K562 (cell line): ENCODE results near the gene PACS1. TPM values are rescaled to one million over a fixed set of nuclear protein-coding genes. Genes with fewer than 3 reads are reported as not detected.

Experiments
- ATAC-seq: fragments of 200-7000 bp; cut with Tn5 transposase; 3 replicates; pipeline ENCODE4 v1.9.1; 2020; ENCODE audit warnings: moderate library complexity
- BruUV-seq: library from RNA; stranded (reverse); fragments of 400-500 nt; replicated peaks from 2 replicates; lab custom pipeline; 2021; lab: Mats Ljungman, UMichigan
- CTCF ChIA-PET: fragments of 300-600 bp; formaldehyde crosslinking; extraction: SDS; loops from one replicate; lab custom pipeline; 2021; ENCODE audit warnings: low intra/inter-chr PET ratio; lab: Yijun Ruan, JAX
- POLR2A ChIA-PET: fragments of 300-600, 350-650 bp; sonication (Branson Sonifier 250); formaldehyde crosslinking; extraction: SDS; loops from one replicate; lab custom pipeline; 2021; ENCODE audit warnings: antibody characterized with exemption, inconsistent platforms; lab: Yijun Ruan, JAX
- DNase-seq, 4 experiments: peaks; one replicate each; pipeline versions ENCODE4 v3.0.0 to v3.0.0-alpha.2; 2011 to 2018; ENCODE audit warnings: low spot score in 3 of 4, mixed read lengths in 3 of 4; ENCODE audit errors: extremely low read depth in 1 of 4
- FAIRE-seq: peaks from 2 replicates; lab custom pipeline; 2011; peaks lifted over from hg19 to GRCh38; lab: Jason Lieb, UNC
- H2AFZ ChIP-seq: 2 replicates; pipeline ENCODE4 v1.6.0; 2011; ENCODE audit warnings: low read depth, low read length, control low read depth, inconsistent platforms
- H3K27ac ChIP-seq: fragments of 200-600 bp; 3 replicates; pipeline ENCODE4 v1.8.0; 2011; ENCODE audit warnings: low read depth, mild to moderate bottlenecking, control low read depth, inconsistent platforms, low read length, moderate library complexity, mixed read lengths; ENCODE audit errors: extremely low read depth
- H3K27me3 ChIP-seq, 2 experiments: fragments of 300-600 bp in 1 of 2; 2 replicates in 1 of 2; 3 replicates in 1 of 2; pipeline versions ENCODE4 v1.6.0 to v1.8.0; 2011; ENCODE audit warnings: inconsistent platforms in 2 of 2, low read length in 2 of 2, mild to moderate bottlenecking in 1 of 2, mixed read lengths in 1 of 2, moderate library complexity in 1 of 2; ENCODE audit not compliant: control insufficient read depth in 2 of 2, insufficient read depth in 2 of 2
- H3K36me3 ChIP-seq: fragments of 300-600 bp; 3 replicates; pipeline ENCODE4 v1.8.0; 2011; ENCODE audit warnings: mild to moderate bottlenecking, low read length, inconsistent platforms; ENCODE audit not compliant: control insufficient read depth, insufficient read depth
- H3K4me1 ChIP-seq, 2 experiments: fragments of 200-600 bp in 1 of 2; replicated peaks in 1 of 2; 2 replicates in 1 of 2; 3 replicates in 1 of 2; pipeline versions ENCODE4 v1.5.1 to v1.8.0; 2011; ENCODE audit warnings: inconsistent platforms in 2 of 2, low read length in 2 of 2, mild to moderate bottlenecking in 1 of 2, mixed read lengths in 1 of 2, moderate library complexity in 1 of 2; ENCODE audit not compliant: control insufficient read depth in 2 of 2, insufficient read depth in 2 of 2
- H3K4me2 ChIP-seq: 2 replicates; pipeline ENCODE4 v1.6.1; 2011; ENCODE audit warnings: low read length, control low read depth, inconsistent platforms, mixed read lengths; ENCODE audit not compliant: insufficient read depth
- H3K4me3 ChIP-seq: fragments of 200-600 bp; sonication (generic), shearing (Covaris generic); 2 replicates; pipeline ENCODE4 v1.5.1; 2016; ENCODE audit warnings: control low read depth, inconsistent platforms
- H3K79me2 ChIP-seq: fragments of 200-600 bp; 3 replicates; pipeline ENCODE4 v1.8.0; 2011; ENCODE audit warnings: low read length, inconsistent platforms; ENCODE audit not compliant: control insufficient read depth, insufficient read depth
- H3K9ac ChIP-seq, 2 experiments: 2 replicates each; pipeline versions ENCODE4 v1.6.0 to v1.6.1; 2011; ENCODE audit warnings: low read depth in 2 of 2, low read length in 2 of 2, control low read depth in 1 of 2, inconsistent platforms in 1 of 2, mild to moderate bottlenecking in 1 of 2, mixed read lengths in 1 of 2; ENCODE audit not compliant: insufficient read depth in 1 of 2
- H3K9me1 ChIP-seq: one replicate; pipeline ENCODE4 v1.6.0; 2011; ENCODE audit warnings: inconsistent platforms, mild to moderate bottlenecking, low read length, moderate library complexity; ENCODE audit not compliant: control insufficient read depth, insufficient read depth
- H3K9me3 ChIP-seq: replicated peaks from 2 replicates; pipeline ENCODE4 v1.5.1; 2011; ENCODE audit warnings: low read depth, low read length, inconsistent platforms; ENCODE audit not compliant: control insufficient read depth, insufficient read depth
- H4K20me1 ChIP-seq: replicated peaks from 2 replicates; pipeline ENCODE4 v1.6.1; 2011; ENCODE audit warnings: low read length, inconsistent platforms, mixed read lengths; ENCODE audit not compliant: control insufficient read depth, insufficient read depth
- ATF7 ChIP-seq: fragments of 450-650 bp; IDR thresholded peaks from 2 replicates; pipeline ENCODE4 v1.7.1; 2014; ENCODE audit warnings: mild to moderate bottlenecking, moderate library complexity
- PBX2 ChIP-seq, 2 experiments: IDR thresholded peaks in 1 of 2; conservative IDR thresholded peaks in 1 of 2; 2 replicates each; pipeline ENCODE4 v1.6.1; 2016; ENCODE audit warnings: low read depth in 2 of 2, mild to moderate bottlenecking in 1 of 2, missing compliant biosample characterization in 1 of 2, missing genetic modification characterization in 1 of 2, moderate library complexity in 1 of 2
- SAP30 ChIP-seq: fragments of 200-600 bp; sonication (generic); IDR thresholded peaks from 2 replicates; pipeline ENCODE4 v1.6.1; 2012; ENCODE audit warnings: borderline replicate concordance, low read depth, mild to moderate bottlenecking, moderate library complexity, low read length, control low read depth, inconsistent platforms; ENCODE audit not compliant: insufficient read depth, poor library complexity, severe bottlenecking
- SNRNP70 ChIP-seq: fragments of 200-400 bp; formaldehyde crosslinking; optimal IDR thresholded peaks from 2 replicates; pipeline ENCODE3; 2017; ENCODE audit warnings: low read depth, low read length
- TBL1XR1 ChIP-seq, 2 experiments: IDR thresholded peaks; 2 replicates each; pipeline ENCODE4 v1.6.1; 2012; ENCODE audit warnings: improper control_type of control experiment in 2 of 2, low read length in 2 of 2, mild to moderate bottlenecking in 1 of 2
- TEAD4 ChIP-seq, 2 experiments: sonication (generic) in 1 of 2; formaldehyde crosslinking in 1 of 2; IDR thresholded peaks; 2 replicates each; pipeline versions ENCODE4 v1.6.1 to v1.8.0; 2012 to 2022; ENCODE audit warnings: borderline replicate concordance in 1 of 2, inconsistent platforms in 1 of 2, low read length in 1 of 2, mild to moderate bottlenecking in 1 of 2, missing genetic modification reagents in 1 of 2
- ZNF140 ChIP-seq: fragments of 250-450 bp; sonication (Bioruptor Pico); IDR thresholded peaks from 2 replicates; pipeline ENCODE4 v1.8.0; 2021; ENCODE audit warnings: moderate library complexity, mild to moderate bottlenecking, inconsistent platforms
- ZNF165 ChIP-seq: fragments of 250-450 bp; sonication (Bioruptor Pico); IDR thresholded peaks from 2 replicates; pipeline ENCODE4 v1.4.0; 2020; ENCODE audit warnings: borderline replicate concordance
- ZNF354B ChIP-seq: fragments of 250-450 bp; sonication (Bioruptor Pico); IDR thresholded peaks from 2 replicates; pipeline ENCODE4 v1.4.0; 2020
- ZNF398 ChIP-seq: fragments of 250-450 bp; sonication (Bioruptor Pico); IDR thresholded peaks from 2 replicates; pipeline ENCODE4 v1.8.0; 2021; ENCODE audit warnings: moderate library complexity, mild to moderate bottlenecking, inconsistent platforms
- ZNF77 ChIP-seq: fragments of 250-450 bp; sonication (Bioruptor Pico); IDR thresholded peaks from 2 replicates; pipeline ENCODE4 v1.5.0; 2020
- in situ Hi-C: fragments of 300-500 bp; cut with MboI; formaldehyde crosslinking; loops from 4 replicates; pipeline ENCODE4 v1.15.0; 2018; ENCODE audit warnings: inconsistent platforms, mixed read lengths
- intact Hi-C: fragments of 100-400 bp; cut with micrococcal nuclease; formaldehyde crosslinking; loops from 2 replicates; pipeline ENCODE4 v1.14.2; 2022
- polyA plus RNA-seq, 8 experiments: library from polyadenylated mRNA; depleted of rRNA in 4 of 8; stranded (reverse) in 5 of 8; unstranded in 3 of 8; fragments of >200 nt; fragmentation: Nextera tagmentation in 2 of 8; fragmentation: Illumina TruSeq in 1 of 8; extraction: Ambion mirVana in 2 of 8; extraction: Trizol in 1 of 8; gene quantifications; 2 replicates each; pipeline versions ENCODE4 v1.2.1 to v1.2.3, GENCODE V29; 2011 to 2014; ENCODE audit warnings: inconsistent platforms in 1 of 8, missing spikeins in 1 of 8
- total RNA-seq, 7 experiments: library from RNA; depleted of rRNA in 6 of 7; stranded (reverse); fragments of >200 nt in 6 of 7; fragmentation: Illumina TruSeq in 2 of 7; extraction: Trizol in 2 of 7; gene quantifications; 2 replicates each; pipeline versions ENCODE4 v1.2.1 to v1.2.3, GENCODE V29; 2011 to 2021; ENCODE audit warnings: low replicate concordance in 1 of 7
- TF ChIP-seq, protein P1 (sequence below): fragments of 450-650 bp; IDR thresholded peaks from 2 replicates; pipeline ENCODE4 v1.6.1; 2016; ENCODE audit warnings: antibody characterized with exemption
- TF ChIP-seq, protein P2 (sequence below): sonication (generic); formaldehyde crosslinking; IDR thresholded peaks from 2 replicates; pipeline ENCODE4 v1.8.0; 2022; ENCODE audit warnings: mild to moderate bottlenecking, missing genetic modification reagents

The PACS1 gene
- total and polyA plus RNA-seq, 9 of the 15 experiments (the other 6 are each of a cell fraction or from before 2014, with no cell fraction given) = 0.34 to 28.1 (median 8.5) TPM

GRCh38 chr11:66178871-66179270 lies 108.8 kb downstream of the PACS1 start:
- H2AFZ ChIP-seq = no peak overlapping the region
- POLR2A ChIA-PET = interaction anchor here (0.5 kb wide), 1 partner anchor 475 kb away, joined by 4 read pairs; no protein-coding TSS in a partner anchor
- DNase-seq = no peak
- FAIRE-seq = no peak
- H3K9ac ChIP-seq = no peak overlapping the region
- H3K79me2 ChIP-seq = no peaks in the 10 kb centered on the region
- intact Hi-C loops (no loop called here), in situ Hi-C loops (no loop called here)
- ATAC-seq = no peak
- no peaks in the 10 kb centered on the region for H3K36me3 ChIP-seq
- no peak for TF ChIP-seq PBX2 (CRISPR knock-in tag; IDR thresholded peaks at IDR 0.05; ENCODE audit: low read depth)
- TF ChIP-seq PBX2 (tag; conservative IDR thresholded peaks at IDR 0.05; ENCODE audit: low read depth) = no peak
- TF ChIP-seq SAP30 = no peak
- no peak for TF ChIP-seq ZNF140 (CRISPR knock-in tag)
- TF ChIP-seq, protein P1, sequence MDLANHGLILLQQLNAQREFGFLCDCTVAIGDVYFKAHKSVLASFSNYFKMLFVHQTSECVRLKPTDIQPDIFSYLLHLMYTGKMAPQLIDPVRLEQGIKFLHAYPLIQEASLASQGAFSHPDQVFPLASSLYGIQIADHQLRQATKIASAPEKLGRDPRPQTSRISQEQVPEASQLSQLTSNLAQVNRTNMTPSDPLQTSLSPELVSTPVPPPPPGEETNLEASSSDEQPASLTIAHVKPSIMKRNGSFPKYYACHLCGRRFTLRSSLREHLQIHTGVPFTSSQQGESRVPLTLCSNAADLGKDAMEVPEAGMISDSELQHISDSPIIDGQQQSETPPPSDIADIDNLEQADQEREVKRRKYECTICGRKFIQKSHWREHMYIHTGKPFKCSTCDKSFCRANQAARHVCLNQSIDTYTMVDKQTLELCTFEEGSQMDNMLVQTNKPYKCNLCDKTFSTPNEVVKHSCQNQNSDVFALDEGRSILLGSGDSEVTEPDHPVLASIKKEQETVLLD = no peak
- no peak for TF ChIP-seq ZNF165 (CRISPR knock-in tag)
- TF ChIP-seq SNRNP70 = no peak
- TF ChIP-seq TEAD4 (IDR thresholded peaks at IDR 0.05; ENCODE audit: low read length) = no peak
- no peak for TF ChIP-seq TEAD4 (CRISPR knock-in tag; IDR thresholded peaks at IDR 0.05; ENCODE audit: borderline replicate concordance)
- no peak for TF ChIP-seq TBL1XR1 (IDR thresholded peaks at IDR 0.05; ENCODE audit: low read length in 2 of 2)
- no peak for TF ChIP-seq ATF7
- TF ChIP-seq ZNF354B (CRISPR knock-in tag) = no peak
- TF ChIP-seq, protein P2, sequence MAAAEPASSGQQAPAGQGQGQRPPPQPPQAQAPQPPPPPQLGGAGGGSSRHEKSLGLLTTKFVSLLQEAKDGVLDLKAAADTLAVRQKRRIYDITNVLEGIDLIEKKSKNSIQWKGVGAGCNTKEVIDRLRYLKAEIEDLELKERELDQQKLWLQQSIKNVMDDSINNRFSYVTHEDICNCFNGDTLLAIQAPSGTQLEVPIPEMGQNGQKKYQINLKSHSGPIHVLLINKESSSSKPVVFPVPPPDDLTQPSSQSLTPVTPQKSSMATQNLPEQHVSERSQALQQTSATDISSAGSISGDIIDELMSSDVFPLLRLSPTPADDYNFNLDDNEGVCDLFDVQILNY (CRISPR knock-in tag) = no peak
- no peak for TF ChIP-seq ZNF77
- TF ChIP-seq ZNF398 (CRISPR knock-in tag) = no peak
- no peaks in the 10 kb centered on the region for H3K27me3 ChIP-seq
- no peak overlapping the region for H3K27ac ChIP-seq
- no peaks in the 10 kb centered on the region for H3K9me3 ChIP-seq
- no peaks in the 10 kb centered on the region for H4K20me1 ChIP-seq
- H3K4me3 ChIP-seq = no peak overlapping the region
- CTCF ChIA-PET = no interaction called here
- no peaks in the 10 kb centered on the region; a peak in 2 of 5 replicates for H3K4me1 ChIP-seq
- no peak overlapping the region for H3K4me2 ChIP-seq
- BruUV-seq = no TSS peak
- H3K9me1 ChIP-seq = no peaks in the 10 kb centered on the region
